ENCODE results near the gene CD63.

CD63 gene

GRCh38 chr12:55688716-55689655, 39.8 kb downstream of the CD63 start:
- no peak for DNase-seq (ENCODE audit: low read depth in 1 of 2, low spot score in 1 of 2)

GRCh38 chr12:55687746-55688145, 41.1 kb downstream of the CD63 start:
- no peak for DNase-seq (ENCODE audit: low read depth in 1 of 2, low spot score in 1 of 2)

- DNase-seq (ENCODE audit: low read depth in 1 of 2, low spot score in 1 of 2), result no peak
Measured at GRCh38 chr12:55686366-55687010, 42.3 kb downstream of the CD63 start.

GRCh38 chr12:55685671-55686070, 43.1 kb downstream of the CD63 start:
- DNase-seq (ENCODE audit: low read depth in 1 of 2, low spot score in 1 of 2), result no peak

GRCh38 chr12:55684761-55685370, 43.9 kb downstream of the CD63 start:
- no peak for DNase-seq (ENCODE audit: low read depth in 1 of 2, low spot score in 1 of 2)

- DNase-seq (ENCODE audit: low read depth in 1 of 2, low spot score in 1 of 2), result no peak
Measured at GRCh38 chr12:55683676-55684075, 45.1 kb downstream of the CD63 start.

GRCh38 chr12:55682087-55682796, 46.6 kb downstream of the CD63 start:
- no peak for DNase-seq (ENCODE audit: low read depth in 1 of 2, low spot score in 1 of 2)

- DNase-seq (ENCODE audit: low read depth in 1 of 2, low spot score in 1 of 2), result no peak
Measured at GRCh38 chr12:55681142-55682077, 47.4 kb downstream of the CD63 start.

- DNase-seq (ENCODE audit: low read depth in 1 of 2, low spot score in 1 of 2), result no peak
Measured at GRCh38 chr12:55679691-55680090, 49.1 kb downstream of the CD63 start.

- no peak for DNase-seq (ENCODE audit: low read depth in 1 of 2, low spot score in 1 of 2)
Measured at GRCh38 chr12:55676707-55677106, 52.1 kb downstream of the CD63 start.

GRCh38 chr12:55675666-55676065, 53.1 kb downstream of the CD63 start:
- no peak for DNase-seq (ENCODE audit: low read depth in 1 of 2, low spot score in 1 of 2)
